H9 (cell line): Measurements from ENCODE around the gene PSG11. TPM values are rescaled to one million over a fixed set of nuclear protein-coding genes. Genes with fewer than 3 reads are reported as not detected.
"Not testable (repeated sequence)": the region's sequence is repeated elsewhere in the genome, so short reads cannot be mapped to it uniquely, and the experiment has no call there.

Experiments used
- DNase-seq: peaks from one replicate; pipeline ENCODE4 v3.0.0-alpha.2; 2017
- H2AFZ ChIP-seq: one replicate; pipeline ENCODE4 v1.6.1; 2013; ENCODE audit warnings: mild to moderate bottlenecking, low read length, control low read depth, moderate library complexity
- H2AK5ac ChIP-seq: 2 replicates; pipeline ENCODE4 v1.6.1; 2013; ENCODE audit warnings: low read length, control low read depth, mixed read lengths; ENCODE audit not compliant: insufficient read length
- H2BK120ac ChIP-seq: one replicate; pipeline ENCODE4 v1.6.1; 2013; ENCODE audit warnings: low read depth, mild to moderate bottlenecking, low read length, control low read depth, inconsistent platforms; ENCODE audit not compliant: poor library complexity, severe bottlenecking
- H2BK12ac ChIP-seq: 2 replicates; pipeline ENCODE4 v1.6.1; 2013; ENCODE audit warnings: low read length, control low read depth, mixed read lengths, low read depth; ENCODE audit not compliant: insufficient read length
- H2BK15ac ChIP-seq: 2 replicates; pipeline ENCODE4 v1.6.1; 2013; ENCODE audit warnings: low read depth, low read length, control low read depth
- H2BK20ac ChIP-seq: one replicate; pipeline ENCODE4 v1.6.1; 2013; ENCODE audit warnings: low read depth, mild to moderate bottlenecking, low read length, control low read depth, inconsistent platforms; ENCODE audit not compliant: poor library complexity, severe bottlenecking
- H2BK5ac ChIP-seq: 2 replicates; pipeline ENCODE4 v1.6.1; 2013; ENCODE audit warnings: low read length, control low read depth, mixed read lengths; ENCODE audit not compliant: insufficient read length
- H3K14ac ChIP-seq: 2 replicates; pipeline ENCODE4 v1.6.1; 2013; ENCODE audit warnings: low read length, control low read depth; ENCODE audit not compliant: insufficient read depth
- H3K18ac ChIP-seq: 2 replicates; pipeline ENCODE4 v1.6.1; 2013; ENCODE audit warnings: low read depth, mild to moderate bottlenecking, mixed read lengths, low read length, control low read depth; ENCODE audit not compliant: insufficient read length
- H3K23ac ChIP-seq: 2 replicates; pipeline ENCODE4 v1.6.1; 2013; ENCODE audit warnings: low read length, control low read depth, mixed read lengths, low read depth; ENCODE audit not compliant: insufficient read length
- H3K23me2 ChIP-seq: 2 replicates; pipeline ENCODE4 v1.6.1; 2013; ENCODE audit warnings: low read depth, mild to moderate bottlenecking, mixed read lengths, low read length, control low read depth; ENCODE audit not compliant: insufficient read length, poor library complexity, severe bottlenecking
- H3K27ac ChIP-seq: 2 replicates; pipeline ENCODE4 v1.5.1; 2013; ENCODE audit warnings: low read length, control low read depth, mixed read lengths, low read depth; ENCODE audit not compliant: insufficient read length
- H3K27me3 ChIP-seq: 2 replicates; pipeline ENCODE4 v1.6.1; 2013; ENCODE audit warnings: low read length, control low read depth, inconsistent platforms; ENCODE audit not compliant: insufficient read depth
- H3K4ac ChIP-seq: 2 replicates; pipeline ENCODE4 v1.6.1; 2013; ENCODE audit warnings: low read depth, mild to moderate bottlenecking, control low read depth, inconsistent platforms, low read length, moderate library complexity
- H3K4me1 ChIP-seq: 2 replicates; pipeline ENCODE4 v1.6.1; 2013; ENCODE audit warnings: low read length, control low read depth, inconsistent platforms; ENCODE audit not compliant: insufficient read depth
- H3K4me2 ChIP-seq: 2 replicates; pipeline ENCODE4 v1.6.1; 2013; ENCODE audit warnings: low read length, control low read depth, mixed read lengths; ENCODE audit not compliant: insufficient read length, insufficient read depth
- H3K56ac ChIP-seq: 2 replicates; pipeline ENCODE4 v1.6.1; 2013; ENCODE audit warnings: low read depth, mild to moderate bottlenecking, mixed read lengths, low read length, control low read depth; ENCODE audit not compliant: insufficient read length
- H3K79me1 ChIP-seq: 2 replicates; pipeline ENCODE4 v1.6.1; 2013; ENCODE audit warnings: low read depth, mild to moderate bottlenecking, moderate library complexity, low read length, control low read depth, inconsistent platforms; ENCODE audit not compliant: insufficient read depth, poor library complexity, severe bottlenecking
- H3K79me2 ChIP-seq: 2 replicates; pipeline ENCODE4 v1.6.1; 2013; ENCODE audit warnings: low read length, control low read depth, inconsistent platforms; ENCODE audit not compliant: insufficient read depth
- H3K9ac ChIP-seq: 2 replicates; pipeline ENCODE4 v1.6.1; 2013; ENCODE audit warnings: low read length, control low read depth, mixed read lengths; ENCODE audit not compliant: insufficient read length; ENCODE audit errors: extremely low read depth
- H3K9me3 ChIP-seq: one replicate; pipeline ENCODE4 v1.6.1; 2013; ENCODE audit warnings: low read depth, low read length, inconsistent platforms; ENCODE audit not compliant: control insufficient read depth
- H3T11ph ChIP-seq: one replicate; pipeline ENCODE4 v1.6.1; 2013; ENCODE audit warnings: mild to moderate bottlenecking, low read length, control low read depth, inconsistent platforms
- H4K20me1 ChIP-seq: one replicate; pipeline ENCODE4 v1.6.1; 2013; ENCODE audit not compliant: control insufficient read depth, insufficient read length, insufficient read depth
- H4K5ac ChIP-seq: 2 replicates; pipeline ENCODE4 v1.6.1; 2013; ENCODE audit warnings: low read depth, mild to moderate bottlenecking, mixed read lengths, low read length, control low read depth; ENCODE audit not compliant: insufficient read length
- H4K8ac ChIP-seq: replicated peaks from 2 replicates; pipeline ENCODE4 v1.6.1; 2013; ENCODE audit warnings: low read length, control low read depth, mixed read lengths, low read depth; ENCODE audit not compliant: insufficient read length
- H4K91ac ChIP-seq: 2 replicates; pipeline ENCODE4 v1.6.1; 2013; ENCODE audit warnings: low read depth, mild to moderate bottlenecking, moderate library complexity, mixed read lengths, low read length, control low read depth; ENCODE audit not compliant: insufficient read length
- H3K27ac Mint-ChIP-seq, 3 experiments: 2 replicates in 2 of 3; 3 replicates in 1 of 3; pipeline ENCODE4 v1.8.0; 2020 to 2021; ENCODE audit warnings: mixed read lengths in 3 of 3, mild to moderate bottlenecking in 1 of 3, moderate library complexity in 1 of 3
- H3K27me3 Mint-ChIP-seq: 2 replicates; pipeline ENCODE4 v1.8.0; 2021; ENCODE audit warnings: low read depth, mild to moderate bottlenecking, moderate library complexity, mixed read lengths
- H3K36me3 Mint-ChIP-seq, 3 experiments: 2 replicates in 2 of 3; 3 replicates in 1 of 3; pipeline ENCODE4 v1.8.0; 2020 to 2021; ENCODE audit warnings: low read depth in 3 of 3, mixed read lengths in 3 of 3; ENCODE audit not compliant: insufficient read depth in 1 of 3
- H3K4me1 Mint-ChIP-seq, 2 experiments: 2 replicates each; pipeline ENCODE4 v1.8.0; 2020; ENCODE audit warnings: mixed read lengths in 2 of 2
- H3K4me3 Mint-ChIP-seq, 2 experiments: 2 replicates in 1 of 2; 3 replicates in 1 of 2; pipeline ENCODE4 v1.8.0; 2020 to 2021; ENCODE audit warnings: mild to moderate bottlenecking in 2 of 2, mixed read lengths in 2 of 2, moderate library complexity in 1 of 2
- H3K9me3 Mint-ChIP-seq, 2 experiments: 2 replicates in 1 of 2; 3 replicates in 1 of 2; pipeline ENCODE4 v1.8.0; 2020; ENCODE audit warnings: mild to moderate bottlenecking in 2 of 2, mixed read lengths in 2 of 2, moderate library complexity in 1 of 2
- WGBS: extraction: QIAGEN DNeasy Blood & Tissue Kit; methylation state at CpG from one replicate; pipeline ENCODE4 v1.1.7; 2013; ENCODE audit warnings: missing lambda C conversion rate, low lambda C conversion rate, mixed read lengths; ENCODE audit not compliant: insufficient read length; ENCODE audit errors: extremely low coverage; 5-methylcytosine and 5-hydroxymethylcytosine counted together
- total RNA-seq: library from RNA; stranded (reverse); gene quantifications from 2 replicates; pipeline ENCODE4 v1.2.1, GENCODE V29; 2021
- TF ChIP-seq, protein P1 (sequence below): fragments of 200-600 bp; sonication (generic); conservative IDR thresholded peaks from 3 replicates; pipeline ENCODE4 v1.8.0; 2021; ENCODE audit warnings: antibody characterized with exemption, mild to moderate bottlenecking

The PSG11 gene
- total RNA-seq, 1 experiment from 2014 or later = not detected

DNA sequence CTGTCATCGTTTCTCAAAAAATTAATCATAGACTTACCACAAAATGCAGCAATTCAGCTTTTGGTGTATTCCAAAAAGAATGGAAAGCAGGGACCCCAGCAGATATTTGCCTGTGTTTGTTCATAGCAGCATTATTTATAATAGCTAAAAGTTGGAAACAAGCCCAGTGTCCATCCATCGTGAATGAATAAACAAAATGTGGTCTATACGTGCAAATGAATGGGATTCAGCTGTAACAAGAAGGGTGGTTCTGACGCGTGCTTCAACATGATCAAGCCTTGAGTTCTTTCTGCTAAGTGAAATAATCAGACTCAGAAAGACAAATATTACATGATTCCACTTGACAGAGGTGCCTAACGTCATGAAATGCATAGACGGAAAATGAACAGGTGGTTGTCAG, 36.4 kb downstream of the PSG11 start:
- Histone ChIP-seq H3K18ac (no peak overlapping the region), H4K20me1 (no peaks in the 10 kb centered on the region), H2BK120ac (no peak overlapping the region), H3K9ac (no peak overlapping the region), H2BK20ac (no peak overlapping the region), H4K8ac (no peak overlapping the region), H2AK5ac (no peak overlapping the region), H3K23ac (no peak overlapping the region), H2BK5ac (no peak overlapping the region), H3T11ph (no peak overlapping the region), H4K91ac (no peak overlapping the region), H2AFZ (no peak overlapping the region), H3K56ac (no peak overlapping the region), H3K79me1 (no peaks in the 10 kb centered on the region), H2BK15ac (no peak overlapping the region), H4K5ac (no peak overlapping the region), H3K4ac (no peak overlapping the region), H3K27ac (no peak overlapping the region), H3K14ac (no peak overlapping the region), H3K79me2 (no peaks in the 10 kb centered on the region), H3K23me2 (no peaks in the 10 kb centered on the region), H3K27me3 (no peaks in the 10 kb centered on the region), H3K9me3 (peaks cover 63% of the 10 kb centered on the region), H3K4me1 (no peaks in the 10 kb centered on the region), H2BK12ac (no peak overlapping the region), H3K4me2 (no peak overlapping the region)
- no peak overlapping the region; a peak in 1 of 5 replicates for H3K4me3 Mint-ChIP-seq
- H3K9me3 Mint-ChIP-seq = peaks cover 86 to 89% of the 10 kb centered on the region in 2 experiments
- DNase-seq = no peak
- no peak overlapping the region for H3K27ac Mint-ChIP-seq
- no peaks in the 10 kb centered on the region for H3K4me1 Mint-ChIP-seq
- no CpG with 5 or more reads among the region's 7 CpGs for WGBS
- H3K27me3 Mint-ChIP-seq = peaks cover 3% of the 10 kb centered on the region
- TF ChIP-seq, protein P1, sequence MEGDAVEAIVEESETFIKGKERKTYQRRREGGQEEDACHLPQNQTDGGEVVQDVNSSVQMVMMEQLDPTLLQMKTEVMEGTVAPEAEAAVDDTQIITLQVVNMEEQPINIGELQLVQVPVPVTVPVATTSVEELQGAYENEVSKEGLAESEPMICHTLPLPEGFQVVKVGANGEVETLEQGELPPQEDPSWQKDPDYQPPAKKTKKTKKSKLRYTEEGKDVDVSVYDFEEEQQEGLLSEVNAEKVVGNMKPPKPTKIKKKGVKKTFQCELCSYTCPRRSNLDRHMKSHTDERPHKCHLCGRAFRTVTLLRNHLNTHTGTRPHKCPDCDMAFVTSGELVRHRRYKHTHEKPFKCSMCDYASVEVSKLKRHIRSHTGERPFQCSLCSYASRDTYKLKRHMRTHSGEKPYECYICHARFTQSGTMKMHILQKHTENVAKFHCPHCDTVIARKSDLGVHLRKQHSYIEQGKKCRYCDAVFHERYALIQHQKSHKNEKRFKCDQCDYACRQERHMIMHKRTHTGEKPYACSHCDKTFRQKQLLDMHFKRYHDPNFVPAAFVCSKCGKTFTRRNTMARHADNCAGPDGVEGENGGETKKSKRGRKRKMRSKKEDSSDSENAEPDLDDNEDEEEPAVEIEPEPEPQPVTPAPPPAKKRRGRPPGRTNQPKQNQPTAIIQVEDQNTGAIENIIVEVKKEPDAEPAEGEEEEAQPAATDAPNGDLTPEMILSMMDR = no peak
- peaks cover 0 to 37% (median 15%) of the 10 kb centered on the region in 3 experiments; a peak in 6 of 7 replicates for H3K36me3 Mint-ChIP-seq

DNA sequence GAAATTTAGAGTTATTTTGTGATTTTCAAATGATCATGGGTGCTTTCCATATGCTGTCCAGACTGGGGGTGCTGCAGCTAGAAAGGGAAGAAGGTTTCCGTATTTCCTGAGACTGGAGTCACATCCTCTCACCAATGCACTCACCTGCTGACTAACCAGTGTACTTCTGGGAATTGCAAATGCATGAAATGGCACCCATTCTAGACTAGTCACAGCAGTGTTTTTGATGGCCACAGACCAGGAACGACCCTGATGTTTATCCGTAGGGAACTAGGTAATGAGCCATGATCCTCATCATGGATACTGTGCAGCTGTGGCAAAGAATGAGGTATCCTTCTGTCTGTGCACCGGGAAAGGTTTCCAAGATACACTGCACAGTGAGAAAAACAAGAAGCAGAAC, 37.1 kb downstream of the PSG11 start:
- not testable (repeated sequence) for H2AK5ac ChIP-seq

More for the DNA sequence above, 37.1 kb downstream of the PSG11 start:
- not testable (repeated sequence) for H3K18ac ChIP-seq, H4K91ac ChIP-seq, H4K8ac ChIP-seq, H3K27me3 Mint-ChIP-seq, H3K27ac ChIP-seq, H3K27ac Mint-ChIP-seq, H2BK120ac ChIP-seq, H3K23ac ChIP-seq, H3K14ac ChIP-seq, H2BK15ac ChIP-seq, H3K23me2 ChIP-seq, H3K4me3 Mint-ChIP-seq, H2BK5ac ChIP-seq, H3T11ph ChIP-seq, H2BK12ac ChIP-seq, H2AFZ ChIP-seq, H2BK20ac ChIP-seq, H3K27me3 ChIP-seq, H4K20me1 ChIP-seq, H3K56ac ChIP-seq, H4K5ac ChIP-seq, H3K79me2 ChIP-seq, H3K4me1 ChIP-seq, H3K4me2 ChIP-seq, H3K4me1 Mint-ChIP-seq, DNase-seq, H3K9ac ChIP-seq, H3K79me1 ChIP-seq, H3K4ac ChIP-seq
- H3K9me3 ChIP-seq = peaks cover 63% of the 10 kb centered on the region
- Mint-ChIP-seq H3K36me3 (peaks cover 0 to 37% (median 15%) of the 10 kb centered on the region in 3 experiments; a peak in 6 of 7 replicates), H3K9me3 (peaks cover 83 to 87% of the 10 kb centered on the region in 2 experiments)
- no CpG with 5 or more reads among the region's 4 CpGs for WGBS
